Stomach (tissue), 4 donors: Measurements from ENCODE around the gene UCN3.

Experiments
- CTCF ChIP-seq, 7 experiments: fragments of 450-650 bp in 4 of 7; fragments of 200-600 bp in 3 of 7; sonication (generic) in 3 of 7; IDR thresholded peaks; one replicate each; pipeline ENCODE4 v1.5.1; 2016 to 2019; ENCODE audit warnings: antibody characterized with exemption in 7 of 7, control low read depth in 2 of 7, mild to moderate bottlenecking in 1 of 7
- EP300 ChIP-seq: sonication (generic); formaldehyde crosslinking; IDR thresholded peaks from one replicate; pipeline ENCODE4 v1.6.1; 2017; ENCODE audit warnings: antibody characterized with exemption
- POLR2A ChIP-seq, 4 donors: fragments of 450-650 bp; IDR thresholded peaks; one replicate each; pipeline ENCODE4 v1.6.1; 2016; ENCODE audit warnings: antibody characterized with exemption in 4 of 4, control low read depth in 2 of 4, mild to moderate bottlenecking in 1 of 4, moderate library complexity in 1 of 4

DNA sequence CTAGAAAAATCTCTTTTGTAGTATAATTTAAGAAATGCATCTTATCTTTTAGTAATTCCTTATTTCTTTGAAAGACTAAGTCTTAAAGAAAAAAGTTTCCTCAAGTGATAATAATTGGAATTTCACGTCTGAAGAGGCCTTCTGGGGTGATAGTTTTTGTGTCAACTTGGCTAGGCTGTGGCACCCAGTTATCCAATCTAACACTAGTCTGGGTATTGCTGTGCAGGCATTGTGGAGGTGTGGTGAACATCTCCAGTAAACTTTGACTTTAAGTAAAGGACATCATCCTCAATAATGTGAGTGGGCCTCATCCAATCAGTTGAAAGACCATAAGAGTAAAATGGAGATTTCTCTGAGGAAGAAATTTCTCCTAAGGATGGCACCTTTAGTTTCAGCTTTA is 42.2 kb downstream of the UCN3 start:
- TF ChIP-seq CTCF (IDR thresholded peaks at IDR 0.05) = no peak
- TF ChIP-seq POLR2A (IDR thresholded peaks at IDR 0.05) = no peak
- TF ChIP-seq EP300 = no peak
